Natural killer cell (primary cell): Measurements from ENCODE around the gene AXIN1. TPM values are rescaled to one million over a fixed set of nuclear protein-coding genes. Genes with fewer than 3 reads are reported as not detected.

Experiments
- ATAC-seq, 3 donors: fragments of 150-1000 bp in 2 of 3; fragments of 200-7000 bp in 1 of 3; cut with Tn5 transposase; 1 replicate in 1 of 3; 2 replicates in 2 of 3; pipeline ENCODE4 v1.10.0; 2021; ENCODE audit warnings: mild to moderate bottlenecking in 2 of 3, moderate library complexity in 2 of 3
- DNase-seq, 2 donors: peaks; one replicate each; pipeline versions ENCODE4 v3.0.0 to v3.0.0-alpha.2; 2013 to 2021; ENCODE audit warnings: mixed read lengths in 1 of 2
- H3K27ac ChIP-seq: one replicate; pipeline ENCODE4 v1.5.1; 2013; ENCODE audit warnings: mild to moderate bottlenecking, low read length
- H3K27me3 ChIP-seq: one replicate; pipeline ENCODE4 v1.6.1; 2013; ENCODE audit warnings: low read length; ENCODE audit not compliant: control insufficient read depth, insufficient read depth
- H3K36me3 ChIP-seq: one replicate; pipeline ENCODE4 v1.6.1; 2013; ENCODE audit warnings: low read length; ENCODE audit not compliant: control insufficient read depth, insufficient read depth
- H3K4me1 ChIP-seq: one replicate; pipeline ENCODE4 v1.6.1; 2013; ENCODE audit warnings: low read length; ENCODE audit not compliant: control insufficient read depth, insufficient read depth
- H3K4me3 ChIP-seq: one replicate; pipeline ENCODE4 v1.5.1; 2013; ENCODE audit warnings: low read length
- H3K9me3 ChIP-seq: one replicate; pipeline ENCODE4 v1.6.1; 2013; ENCODE audit warnings: low read length; ENCODE audit not compliant: control insufficient read depth, insufficient read depth
- H3K27ac Mint-ChIP-seq, 2 donors: one replicate each; pipeline ENCODE4 v1.8.0; 2022; ENCODE audit warnings: mild to moderate bottlenecking in 2 of 2, mixed read lengths in 2 of 2, moderate library complexity in 1 of 2
- H3K27me3 Mint-ChIP-seq, 2 donors: one replicate each; pipeline ENCODE4 v1.8.0; 2022; ENCODE audit warnings: low read depth in 2 of 2, mixed read lengths in 2 of 2
- H3K36me3 Mint-ChIP-seq: one replicate; pipeline ENCODE4 v1.8.0; 2022; ENCODE audit warnings: mixed read lengths
- H3K4me1 Mint-ChIP-seq, 2 donors: one replicate each; pipeline ENCODE4 v1.8.0; 2022; ENCODE audit warnings: mixed read lengths in 2 of 2
- H3K4me3 Mint-ChIP-seq: one replicate; pipeline ENCODE4 v1.8.0; 2022; ENCODE audit warnings: mild to moderate bottlenecking, moderate library complexity, mixed read lengths
- H3K9me3 Mint-ChIP-seq, 2 donors: one replicate each; pipeline ENCODE4 v1.8.0; 2022; ENCODE audit warnings: mixed read lengths in 2 of 2
- CTCF ChIP-seq: fragments of 200-600 bp; IDR thresholded peaks from one replicate; pipeline ENCODE4 v1.8.0; 2022; ENCODE audit warnings: antibody characterized with exemption
- WGBS: methylation state at CpG from one replicate; pipeline ENCODE4 v1.1.7; 2013; ENCODE audit warnings: missing lambda C conversion rate; ENCODE audit not compliant: insufficient coverage; 5-methylcytosine and 5-hydroxymethylcytosine counted together
- intact Hi-C: fragments of 100-400 bp; cut with micrococcal nuclease; formaldehyde crosslinking; loops from one replicate; pipeline ENCODE4 v1.14.2; 2022
- total RNA-seq, 4 donors: library from RNA; stranded (reverse); fragments of 120-200 nt in 1 of 4; gene quantifications; one replicate each; pipeline versions ENCODE4 v1.2.3 to v1.2.4, GENCODE V29; 2013 to 2022

AXIN1 gene
- total RNA-seq, 3 donors from 2014 or later (not counting 1 experiment from before 2014, with no cell fraction given) = 100 to 122 (median 106) TPM

DNA sequence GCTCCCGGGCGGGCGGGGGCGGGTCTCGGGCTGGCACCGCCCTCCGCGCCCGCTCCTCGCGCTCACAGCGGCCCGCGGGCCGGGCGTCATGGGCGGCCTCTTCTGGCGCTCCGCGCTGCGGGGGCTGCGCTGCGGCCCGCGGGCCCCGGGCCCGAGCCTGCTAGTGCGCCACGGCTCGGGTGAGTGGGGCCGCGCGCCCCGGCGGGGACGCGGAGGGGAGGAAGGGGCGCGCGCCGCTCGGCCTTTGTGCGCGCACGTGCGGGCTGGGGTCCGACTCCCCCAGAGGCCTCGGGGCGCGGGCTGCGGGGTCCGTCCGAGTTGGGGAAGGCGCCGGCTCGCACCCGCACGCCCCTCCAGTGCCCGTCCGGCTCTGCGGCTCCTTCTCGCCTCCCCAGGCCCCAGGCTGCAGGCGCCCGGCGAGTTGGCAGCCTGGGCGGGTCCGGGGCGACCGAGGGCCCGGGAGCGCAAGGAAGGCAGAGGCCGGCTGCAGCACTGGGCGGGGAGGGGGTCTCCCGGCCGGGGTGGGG, 44.7 kb upstream of the AXIN1 start, which contains the start of gene NME4:
Gene NME4, plus strand, starts transcription at position 65 of the 527 bp plus-strand sequence. Its CDS starts 24 bp downstream, at position 89.
- Histone ChIP-seq H3K4me1 (peaks cover 44% of the 10 kb centered on the region), H3K27me3 (no peaks in the 10 kb centered on the region), H3K4me3 (peak within 1 kb of the TSS; percentile 4), H3K9me3 (no peaks in the 10 kb centered on the region), H3K36me3 (no peaks in the 10 kb centered on the region), H3K27ac (no peak within 1 kb of the TSS)
- 0% methylated on average over 67 of the region's 75 CpGs for WGBS
- no peaks in the 10 kb centered on the region for H3K9me3 Mint-ChIP-seq
- DNase-seq (peak in 1 of 2 donors; percentile 65), ATAC-seq (no peak)
- no peak for TF ChIP-seq CTCF
- peak within 1 kb of the TSS; percentile 87 for H3K4me3 Mint-ChIP-seq
- H3K36me3 Mint-ChIP-seq = no peaks in the 10 kb centered on the region
- H3K27me3 Mint-ChIP-seq = no peaks in the 10 kb centered on the region
- H3K4me1 Mint-ChIP-seq = peaks cover 25 to 37% of the 10 kb centered on the region in 2 donors
- peak within 1 kb of the TSS in 1 of 2 donors; percentile 76 for H3K27ac Mint-ChIP-seq
- intact Hi-C loops = no loop called here

- H3K4me1 ChIP-seq = peaks cover 47% of the 10 kb centered on the region
- peak overlapping the region; percentile 87 for H3K4me3 Mint-ChIP-seq
- TF ChIP-seq CTCF = no peak
- H3K27me3 ChIP-seq = no peaks in the 10 kb centered on the region
- no peak overlapping the region for H3K27ac ChIP-seq
- intact Hi-C loops = no loop called here
- peak in 1 of 2 donors; percentile 42 for DNase-seq
- no peaks in the 10 kb centered on the region for H3K27me3 Mint-ChIP-seq
- 6% methylated on average over 22 of the region's 22 CpGs for WGBS
- peak overlapping the region in 1 of 2 donors; percentile 76 for H3K27ac Mint-ChIP-seq
- H3K9me3 ChIP-seq = peaks cover 6% of the 10 kb centered on the region
- H3K4me3 ChIP-seq = peak overlapping the region; percentile 4
- peaks cover 29 to 43% of the 10 kb centered on the region in 2 donors for H3K4me1 Mint-ChIP-seq
- ATAC-seq = no peak
- no peaks in the 10 kb centered on the region for H3K36me3 Mint-ChIP-seq
- no peaks in the 10 kb centered on the region for H3K36me3 ChIP-seq
- no peaks in the 10 kb centered on the region for H3K9me3 Mint-ChIP-seq
Observed at GRCh38 chr16:396605-397004, 44.1 kb upstream of the AXIN1 start.

GRCh38 chr16:396199-396598, 43.7 kb upstream of the AXIN1 start:
- Mint-ChIP-seq H3K27me3 (no peaks in the 10 kb centered on the region), H3K9me3 (no peaks in the 10 kb centered on the region), H3K4me3 (peak overlapping the region; percentile 87), H3K4me1 (peaks cover 29 to 43% of the 10 kb centered on the region in 2 donors), H3K36me3 (no peaks in the 10 kb centered on the region), H3K27ac (peak overlapping the region in 1 of 2 donors; percentile 76)
- peaks cover 9% of the 10 kb centered on the region for H3K9me3 ChIP-seq
- 55% methylated on average over 3 of the region's 3 CpGs for WGBS
- no peak overlapping the region for H3K4me3 ChIP-seq
- ATAC-seq (no peak), DNase-seq (no peak)
- peaks cover 49% of the 10 kb centered on the region for H3K4me1 ChIP-seq
- H3K36me3 ChIP-seq = no peaks in the 10 kb centered on the region
- intact Hi-C loops = no loop called here
- no peak for TF ChIP-seq CTCF
- H3K27me3 ChIP-seq = no peaks in the 10 kb centered on the region
- H3K27ac ChIP-seq = no peak overlapping the region
